Fibroblast of mammary gland (primary cell): Measurements from ENCODE around the gene POLR2E.

ENCODE experiments used
- DNase-seq: peaks from one replicate; pipeline ENCODE4 v3.0.0-alpha.2; 2010; ENCODE audit warnings: low read depth
- H3K4me3 ChIP-seq: 2 replicates; pipeline ENCODE4 v1.5.1; 2011; ENCODE audit warnings: low read depth, mild to moderate bottlenecking, low read length, moderate library complexity; ENCODE audit not compliant: control insufficient read depth
- CTCF ChIP-seq: conservative IDR thresholded peaks from 2 replicates; pipeline ENCODE4 v1.5.1; 2011; ENCODE audit warnings: low read depth, low read length, inconsistent platforms; ENCODE audit not compliant: control insufficient read depth, insufficient read depth

Gene POLR2E

GRCh38 chr19:1079566-1080111, 15.5 kb downstream of the POLR2E start:
- no peak for TF ChIP-seq CTCF
- H3K4me3 ChIP-seq = no peak overlapping the region
- DNase-seq = no peak

- no peak overlapping the region for H3K4me3 ChIP-seq
- DNase-seq = no peak
- no peak for TF ChIP-seq CTCF
These were observed 18.2 kb downstream of the POLR2E start for GRCh38 chr19:1076951-1077350.

- no peak for TF ChIP-seq CTCF
- no peak for DNase-seq
- H3K4me3 ChIP-seq = no peak overlapping the region
These were observed 19.2 kb downstream of the POLR2E start for GRCh38 chr19:1076046-1076386.

- no peak overlapping the region for H3K4me3 ChIP-seq
- DNase-seq = no peak
- no peak for TF ChIP-seq CTCF
These were observed 20.5 kb downstream of the POLR2E start for GRCh38 chr19:1074544-1075283.

GRCh38 chr19:1073956-1074517, 21.1 kb downstream of the POLR2E start:
- no peak overlapping the region for H3K4me3 ChIP-seq
- no peak for DNase-seq
- no peak for TF ChIP-seq CTCF

GRCh38 chr19:1073063-1073955, 21.9 kb downstream of the POLR2E start:
- no peak for TF ChIP-seq CTCF
- H3K4me3 ChIP-seq = no peak overlapping the region
- DNase-seq = no peak
